GM23338 (cell line): ENCODE results near the gene CLIP1. TPM values are rescaled to one million over a fixed set of nuclear protein-coding genes. Genes with fewer than 3 reads are reported as not detected.

Experiments
- ATAC-seq: fragments of 200-7000 bp; cut with Tn5 transposase; 3 replicates; pipeline ENCODE4 v1.9.1; 2020
- DNase-seq: peaks from one replicate; pipeline ENCODE4 v3.0.0-alpha.2; 2015; ENCODE audit warnings: low spot score
- H2AFZ ChIP-seq: fragments of 200-600 bp; sonication (generic); 2 replicates; pipeline ENCODE4 v1.8.0; 2016; ENCODE audit warnings: antibody characterized with exemption, mild to moderate bottlenecking, moderate library complexity
- H3F3A ChIP-seq: fragments of 200-600 bp; sonication (generic); replicated peaks from 2 replicates; pipeline ENCODE4 v1.8.0; 2017; ENCODE audit warnings: antibody characterized with exemption, mixed run types, low read depth
- H3K27ac ChIP-seq: fragments of 200-600 bp; sonication (generic); 2 replicates; pipeline ENCODE4 v1.6.1; 2016; ENCODE audit warnings: low read depth
- H3K27me3 ChIP-seq: fragments of 200-600 bp; sonication (generic); 2 replicates; pipeline ENCODE4 v1.8.0; 2016; ENCODE audit warnings: mild to moderate bottlenecking, mixed run types, moderate library complexity; ENCODE audit not compliant: insufficient read depth
- H3K36me3 ChIP-seq: fragments of 200-600 bp; sonication (generic); 2 replicates; pipeline ENCODE4 v1.8.0; 2016; ENCODE audit warnings: mild to moderate bottlenecking; ENCODE audit not compliant: insufficient read depth
- H3K4me1 ChIP-seq: fragments of 200-600 bp; sonication (generic); 2 replicates; pipeline ENCODE4 v1.8.0; 2016; ENCODE audit warnings: mild to moderate bottlenecking, moderate library complexity; ENCODE audit not compliant: insufficient read depth
- H3K4me2 ChIP-seq: fragments of 200-600 bp; sonication (generic); 2 replicates; pipeline ENCODE4 v1.7.1; 2017; ENCODE audit warnings: mixed run types
- H3K4me3 ChIP-seq: fragments of 200-600 bp; sonication (generic); 2 replicates; pipeline ENCODE4 v1.6.1; 2016; ENCODE audit warnings: mixed run types
- H3K79me2 ChIP-seq: fragments of 200-600 bp; sonication (generic); replicated peaks from 2 replicates; pipeline ENCODE4 v1.8.0; 2017; ENCODE audit warnings: mild to moderate bottlenecking; ENCODE audit not compliant: insufficient read depth
- H3K9me2 ChIP-seq: fragments of 200-600 bp; sonication (generic); 2 replicates; pipeline ENCODE4 v1.8.0; 2017; ENCODE audit not compliant: insufficient read depth
- H4K20me1 ChIP-seq: fragments of 200-600 bp; sonication (generic); replicated peaks from 2 replicates; pipeline ENCODE4 v1.8.0; 2017; ENCODE audit warnings: mild to moderate bottlenecking; ENCODE audit not compliant: insufficient read depth
- H3K27ac Mint-ChIP-seq: 2 replicates; pipeline ENCODE4 v1.8.0; 2020; ENCODE audit warnings: inconsistent platforms, mild to moderate bottlenecking, moderate library complexity, mixed read lengths
- H3K27me3 Mint-ChIP-seq: 3 replicates; pipeline ENCODE4 v1.8.0; 2022; ENCODE audit warnings: low read depth, mild to moderate bottlenecking, moderate library complexity, mixed read lengths, inconsistent platforms; ENCODE audit not compliant: insufficient read depth, poor library complexity
- H3K36me3 Mint-ChIP-seq: 3 replicates; pipeline ENCODE4 v1.8.0; 2021; ENCODE audit warnings: low read depth, mild to moderate bottlenecking, inconsistent platforms, moderate library complexity, mixed read lengths
- H3K4me1 Mint-ChIP-seq: 3 replicates; pipeline ENCODE4 v1.8.0; 2020; ENCODE audit warnings: mild to moderate bottlenecking, inconsistent platforms, mixed read lengths
- H3K4me3 Mint-ChIP-seq: 3 replicates; pipeline ENCODE4 v1.8.0; 2021; ENCODE audit warnings: moderate library complexity, mild to moderate bottlenecking, inconsistent platforms, mixed read lengths
- H3K9me3 Mint-ChIP-seq: 3 replicates; pipeline ENCODE4 v1.8.0; 2020; ENCODE audit warnings: moderate library complexity, mild to moderate bottlenecking, inconsistent platforms, mixed read lengths
- CREB1 ChIP-seq: fragments of 250-450 bp; sonication (Bioruptor Pico); IDR thresholded peaks from 2 replicates; pipeline ENCODE4 v1.5.0; 2020; ENCODE audit warnings: low read depth, mild to moderate bottlenecking, moderate library complexity
- CTCF ChIP-seq, 2 experiments: fragments of 200-600 bp in 1 of 2; sonication (generic) in 1 of 2; conservative IDR thresholded peaks; 2 replicates each; pipeline versions ENCODE4 v1.5.1 to v1.6.1; 2016 to 2017; ENCODE audit warnings: antibody characterized with exemption in 2 of 2, low read depth in 2 of 2, mild to moderate bottlenecking in 2 of 2, moderate library complexity in 1 of 2
- EZH2 ChIP-seq: fragments of 200-600 bp; sonication (generic); IDR thresholded peaks from one replicate; pipeline ENCODE4 v1.8.0; 2017; ENCODE audit warnings: antibody characterized with exemption, mild to moderate bottlenecking, low read depth; ENCODE audit not compliant: unreplicated experiment
- EZH2phosphoT487 ChIP-seq: fragments of 200-600 bp; sonication (generic); IDR thresholded peaks from one replicate; pipeline ENCODE4 v1.8.1; 2018; ENCODE audit warnings: antibody characterized with exemption; ENCODE audit not compliant: unreplicated experiment
- POLR2AphosphoS5 ChIP-seq: IDR thresholded peaks from 2 replicates; pipeline ENCODE4 v1.6.1; 2016; ENCODE audit warnings: antibody characterized with exemption, low read depth
- STAT1 ChIP-seq: IDR thresholded peaks from one replicate; pipeline ENCODE4 v1.6.1; 2016; ENCODE audit warnings: antibody characterized with exemption; ENCODE audit not compliant: unreplicated experiment
- ZNF114 ChIP-seq: fragments of 250-450 bp; sonication (Bioruptor Pico); IDR thresholded peaks from 2 replicates; pipeline ENCODE4 v1.5.0; 2020; ENCODE audit warnings: mild to moderate bottlenecking, moderate library complexity
- ZNF331 ChIP-seq: fragments of 250-450 bp; sonication (Bioruptor Pico); IDR thresholded peaks from 2 replicates; pipeline ENCODE4 v1.5.0; 2020; ENCODE audit warnings: low read depth, mild to moderate bottlenecking, moderate library complexity
- polyA plus RNA-seq: library from polyadenylated mRNA; unstranded; fragments of >200 nt; fragmentation: Nextera tagmentation; extraction: Ambion mirVana; gene quantifications from 2 replicates; pipeline ENCODE4 v1.2.1, GENCODE V29; 2016
- total RNA-seq: library from RNA; depleted of rRNA; stranded (reverse); fragments of >200 nt; shearing (Covaris generic); gene quantifications from 2 replicates; pipeline ENCODE4 v1.2.3, GENCODE V29; 2014
- TF ChIP-seq, protein P1 (sequence below): IDR thresholded peaks from one replicate; pipeline ENCODE4 v1.6.1; 2018; ENCODE audit warnings: antibody characterized with exemption; ENCODE audit not compliant: unreplicated experiment
- TF ChIP-seq, protein P2 (sequence below): fragments of 250-450 bp; sonication (Bioruptor Pico); IDR thresholded peaks from 2 replicates; pipeline ENCODE4 v1.5.0; 2020; ENCODE audit warnings: mild to moderate bottlenecking, moderate library complexity

CLIP1 gene
- total and polyA plus RNA-seq, 2 experiments from 2014 or later = 11.5 to 21.1 TPM

GRCh38 chr12:122412851-122413433 lies 9.5 kb downstream of the CLIP1 start:
- H3K4me1 Mint-ChIP-seq = peaks cover 8% of the 10 kb centered on the region; the same call in 2 of the 3 replicates
- Histone ChIP-seq H3K4me1 (no peaks in the 10 kb centered on the region), H3K4me3 (no peak overlapping the region), H3K27ac (no peak overlapping the region), H3K9me2 (no peaks in the 10 kb centered on the region), H3K79me2 (peaks cover 6% of the 10 kb centered on the region; the same call in 1 of the 2 replicates), H3K36me3 (no peaks in the 10 kb centered on the region), H3K27me3 (no peaks in the 10 kb centered on the region), H3F3A (no peaks in the 10 kb centered on the region), H3K4me2 (no peak overlapping the region), H4K20me1 (no peaks in the 10 kb centered on the region; the same call in 1 of the 2 replicates), H2AFZ (no peak overlapping the region)
- H3K9me3 Mint-ChIP-seq = peaks cover 2% of the 10 kb centered on the region; the same call in 2 of the 3 replicates
- peaks cover 4% of the 10 kb centered on the region; the same call in 2 of the 3 replicates for H3K36me3 Mint-ChIP-seq
- ATAC-seq (no peak), DNase-seq (no peak)
- H3K27me3 Mint-ChIP-seq = no peaks in the 10 kb centered on the region
- H3K27ac Mint-ChIP-seq = peak overlapping the region; percentile 16; the same call in 1 of the 2 replicates
- no peak overlapping the region for H3K4me3 Mint-ChIP-seq
- no peak for TF ChIP-seq EZH2phosphoT487

DNA sequence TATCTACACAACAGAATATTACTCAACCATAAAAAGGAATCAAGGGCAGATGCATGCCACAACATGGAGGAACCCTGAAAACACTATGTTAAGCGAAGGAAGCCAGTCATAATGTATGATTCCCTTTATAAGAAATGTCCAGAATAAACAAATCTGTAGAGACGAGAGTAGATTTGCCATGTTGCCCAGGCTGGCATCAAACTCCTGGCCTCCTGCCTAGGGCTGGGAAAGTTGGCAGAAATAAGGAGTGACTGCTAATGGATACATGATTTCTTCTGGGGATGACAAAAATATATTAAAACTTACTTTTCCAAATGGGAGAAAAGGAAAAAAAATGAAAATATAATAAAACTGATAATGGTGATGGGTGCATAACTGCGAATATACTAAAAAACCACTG lies 10.9 kb downstream of the CLIP1 start:
- H2AFZ ChIP-seq = no peak overlapping the region
- peaks cover 6% of the 10 kb centered on the region; the same call in 2 of the 3 replicates for H3K4me1 Mint-ChIP-seq
- no peaks in the 10 kb centered on the region for H3K4me1 ChIP-seq
- no peak overlapping the region for H3K4me3 ChIP-seq
- ATAC-seq (no peak), DNase-seq (no peak)
- H3K36me3 Mint-ChIP-seq = peaks cover 4% of the 10 kb centered on the region; the same call in 2 of the 3 replicates
- H3K27me3 Mint-ChIP-seq = no peaks in the 10 kb centered on the region
- H3K9me2 ChIP-seq = no peaks in the 10 kb centered on the region
- H3K36me3 ChIP-seq = no peaks in the 10 kb centered on the region
- no peak overlapping the region for H3K4me2 ChIP-seq
- H4K20me1 ChIP-seq = no peaks in the 10 kb centered on the region; the same call in 1 of the 2 replicates
- no peak overlapping the region for H3K27ac Mint-ChIP-seq
- peaks cover 4% of the 10 kb centered on the region; the same call in 1 of the 2 replicates for H3K79me2 ChIP-seq
- peaks cover 2% of the 10 kb centered on the region; the same call in 2 of the 3 replicates for H3K9me3 Mint-ChIP-seq
- H3K27me3 ChIP-seq = no peaks in the 10 kb centered on the region
- no peak overlapping the region for H3K4me3 Mint-ChIP-seq
- H3K27ac ChIP-seq = no peak overlapping the region
- H3F3A ChIP-seq = no peaks in the 10 kb centered on the region
- TF ChIP-seq CREB1 (CRISPR knock-in tag) (no peak), STAT1 (no peak), EZH2 (no peak), ZNF331 (no peak), CTCF (conservative IDR thresholded peaks at IDR 0.05; ENCODE audit: low read depth in 2 of 2) (no peak), ZNF114 (CRISPR knock-in tag) (no peak), POLR2AphosphoS5 (no peak)
- TF ChIP-seq, protein P1, sequence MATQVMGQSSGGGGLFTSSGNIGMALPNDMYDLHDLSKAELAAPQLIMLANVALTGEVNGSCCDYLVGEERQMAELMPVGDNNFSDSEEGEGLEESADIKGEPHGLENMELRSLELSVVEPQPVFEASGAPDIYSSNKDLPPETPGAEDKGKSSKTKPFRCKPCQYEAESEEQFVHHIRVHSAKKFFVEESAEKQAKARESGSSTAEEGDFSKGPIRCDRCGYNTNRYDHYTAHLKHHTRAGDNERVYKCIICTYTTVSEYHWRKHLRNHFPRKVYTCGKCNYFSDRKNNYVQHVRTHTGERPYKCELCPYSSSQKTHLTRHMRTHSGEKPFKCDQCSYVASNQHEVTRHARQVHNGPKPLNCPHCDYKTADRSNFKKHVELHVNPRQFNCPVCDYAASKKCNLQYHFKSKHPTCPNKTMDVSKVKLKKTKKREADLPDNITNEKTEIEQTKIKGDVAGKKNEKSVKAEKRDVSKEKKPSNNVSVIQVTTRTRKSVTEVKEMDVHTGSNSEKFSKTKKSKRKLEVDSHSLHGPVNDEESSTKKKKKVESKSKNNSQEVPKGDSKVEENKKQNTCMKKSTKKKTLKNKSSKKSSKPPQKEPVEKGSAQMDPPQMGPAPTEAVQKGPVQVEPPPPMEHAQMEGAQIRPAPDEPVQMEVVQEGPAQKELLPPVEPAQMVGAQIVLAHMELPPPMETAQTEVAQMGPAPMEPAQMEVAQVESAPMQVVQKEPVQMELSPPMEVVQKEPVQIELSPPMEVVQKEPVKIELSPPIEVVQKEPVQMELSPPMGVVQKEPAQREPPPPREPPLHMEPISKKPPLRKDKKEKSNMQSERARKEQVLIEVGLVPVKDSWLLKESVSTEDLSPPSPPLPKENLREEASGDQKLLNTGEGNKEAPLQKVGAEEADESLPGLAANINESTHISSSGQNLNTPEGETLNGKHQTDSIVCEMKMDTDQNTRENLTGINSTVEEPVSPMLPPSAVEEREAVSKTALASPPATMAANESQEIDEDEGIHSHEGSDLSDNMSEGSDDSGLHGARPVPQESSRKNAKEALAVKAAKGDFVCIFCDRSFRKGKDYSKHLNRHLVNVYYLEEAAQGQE = no peak
- TF ChIP-seq, protein P2, sequence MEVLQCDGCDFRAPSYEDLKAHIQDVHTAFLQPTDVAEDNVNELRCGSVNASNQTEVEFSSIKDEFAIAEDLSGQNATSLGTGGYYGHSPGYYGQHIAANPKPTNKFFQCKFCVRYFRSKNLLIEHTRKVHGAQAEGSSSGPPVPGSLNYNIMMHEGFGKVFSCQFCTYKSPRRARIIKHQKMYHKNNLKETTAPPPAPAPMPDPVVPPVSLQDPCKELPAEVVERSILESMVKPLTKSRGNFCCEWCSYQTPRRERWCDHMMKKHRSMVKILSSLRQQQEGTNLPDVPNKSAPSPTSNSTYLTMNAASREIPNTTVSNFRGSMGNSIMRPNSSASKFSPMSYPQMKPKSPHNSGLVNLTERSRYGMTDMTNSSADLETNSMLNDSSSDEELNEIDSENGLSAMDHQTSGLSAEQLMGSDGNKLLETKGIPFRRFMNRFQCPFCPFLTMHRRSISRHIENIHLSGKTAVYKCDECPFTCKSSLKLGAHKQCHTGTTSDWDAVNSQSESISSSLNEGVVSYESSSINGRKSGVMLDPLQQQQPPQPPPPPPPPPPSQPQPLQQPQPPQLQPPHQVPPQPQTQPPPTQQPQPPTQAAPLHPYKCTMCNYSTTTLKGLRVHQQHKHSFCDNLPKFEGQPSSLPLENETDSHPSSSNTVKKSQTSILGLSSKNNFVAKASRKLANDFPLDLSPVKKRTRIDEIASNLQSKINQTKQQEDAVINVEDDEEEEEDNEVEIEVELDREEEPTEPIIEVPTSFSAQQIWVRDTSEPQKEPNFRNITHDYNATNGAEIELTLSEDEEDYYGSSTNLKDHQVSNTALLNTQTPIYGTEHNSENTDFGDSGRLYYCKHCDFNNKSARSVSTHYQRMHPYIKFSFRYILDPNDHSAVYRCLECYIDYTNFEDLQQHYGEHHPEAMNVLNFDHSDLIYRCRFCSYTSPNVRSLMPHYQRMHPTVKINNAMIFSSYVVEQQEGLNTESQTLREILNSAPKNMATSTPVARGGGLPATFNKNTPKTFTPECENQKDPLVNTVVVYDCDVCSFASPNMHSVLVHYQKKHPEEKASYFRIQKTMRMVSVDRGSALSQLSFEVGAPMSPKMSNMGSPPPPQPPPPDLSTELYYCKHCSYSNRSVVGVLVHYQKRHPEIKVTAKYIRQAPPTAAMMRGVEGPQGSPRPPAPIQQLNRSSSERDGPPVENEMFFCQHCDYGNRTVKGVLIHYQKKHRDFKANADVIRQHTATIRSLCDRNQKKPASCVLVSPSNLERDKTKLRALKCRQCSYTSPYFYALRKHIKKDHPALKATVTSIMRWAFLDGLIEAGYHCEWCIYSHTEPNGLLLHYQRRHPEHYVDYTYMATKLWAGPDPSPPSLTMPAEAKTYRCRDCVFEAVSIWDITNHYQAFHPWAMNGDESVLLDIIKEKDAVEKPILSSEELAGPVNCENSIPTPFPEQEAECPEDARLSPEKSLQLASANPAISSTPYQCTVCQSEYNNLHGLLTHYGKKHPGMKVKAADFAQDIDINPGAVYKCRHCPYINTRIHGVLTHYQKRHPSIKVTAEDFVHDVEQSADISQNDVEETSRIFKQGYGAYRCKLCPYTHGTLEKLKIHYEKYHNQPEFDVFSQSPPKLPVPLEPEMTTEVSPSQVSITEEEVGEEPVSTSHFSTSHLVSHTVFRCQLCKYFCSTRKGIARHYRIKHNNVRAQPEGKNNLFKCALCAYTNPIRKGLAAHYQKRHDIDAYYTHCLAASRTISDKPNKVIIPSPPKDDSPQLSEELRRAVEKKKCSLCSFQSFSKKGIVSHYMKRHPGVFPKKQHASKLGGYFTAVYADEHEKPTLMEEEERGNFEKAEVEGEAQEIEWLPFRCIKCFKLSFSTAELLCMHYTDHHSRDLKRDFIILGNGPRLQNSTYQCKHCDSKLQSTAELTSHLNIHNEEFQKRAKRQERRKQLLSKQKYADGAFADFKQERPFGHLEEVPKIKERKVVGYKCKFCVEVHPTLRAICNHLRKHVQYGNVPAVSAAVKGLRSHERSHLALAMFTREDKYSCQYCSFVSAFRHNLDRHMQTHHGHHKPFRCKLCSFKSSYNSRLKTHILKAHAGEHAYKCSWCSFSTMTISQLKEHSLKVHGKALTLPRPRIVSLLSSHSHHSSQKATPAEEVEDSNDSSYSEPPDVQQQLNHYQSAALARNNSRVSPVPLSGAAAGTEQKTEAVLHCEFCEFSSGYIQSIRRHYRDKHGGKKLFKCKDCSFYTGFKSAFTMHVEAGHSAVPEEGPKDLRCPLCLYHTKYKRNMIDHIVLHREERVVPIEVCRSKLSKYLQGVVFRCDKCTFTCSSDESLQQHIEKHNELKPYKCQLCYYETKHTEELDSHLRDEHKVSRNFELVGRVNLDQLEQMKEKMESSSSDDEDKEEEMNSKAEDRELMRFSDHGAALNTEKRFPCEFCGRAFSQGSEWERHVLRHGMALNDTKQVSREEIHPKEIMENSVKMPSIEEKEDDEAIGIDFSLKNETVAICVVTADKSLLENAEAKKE = no peak
